Breast epithelium (tissue), 4 donors: ENCODE results near the gene ADAMTS19. TPM values are rescaled to one million over a fixed set of nuclear protein-coding genes. Genes with fewer than 3 reads are reported as not detected.

Experiments
- DNase-seq, 2 donors: peaks; one replicate each; pipeline ENCODE4 v3.0.0-alpha.2; 2019; ENCODE audit warnings: low spot score in 2 of 2
- H3K27ac ChIP-seq, 2 donors: fragments of 200-600 bp; sonication (generic) in 1 of 2; one replicate each; pipeline ENCODE4 v1.5.1; 2016 to 2019; ENCODE audit warnings: mild to moderate bottlenecking in 1 of 2
- H3K27me3 ChIP-seq, 2 donors: fragments of 200-600 bp; sonication (generic) in 1 of 2; one replicate each; pipeline versions ENCODE4 v1.5.1 to v1.6.0; 2017 to 2019; ENCODE audit warnings: control low read depth in 1 of 2, mild to moderate bottlenecking in 1 of 2
- H3K36me3 ChIP-seq: fragments of 200-600 bp; one replicate; pipeline ENCODE4 v1.5.1; 2019
- H3K4me1 ChIP-seq, 2 donors: fragments of 200-600 bp; sonication (generic); one replicate each; pipeline ENCODE4 v1.5.1; 2016 to 2019; ENCODE audit warnings: control low read depth in 1 of 2
- H3K4me3 ChIP-seq, 3 donors: fragments of 200-600 bp; sonication (generic); 1 replicate in 2 of 3; 2 replicates in 1 of 3; pipeline ENCODE4 v1.5.1; 2016 to 2019; ENCODE audit warnings: mild to moderate bottlenecking in 3 of 3, moderate library complexity in 2 of 3
- H3K9me3 ChIP-seq, 2 donors: fragments of 200-600 bp; sonication (generic) in 1 of 2; one replicate each; pipeline ENCODE4 v1.5.1; 2016 to 2019; ENCODE audit warnings: control low read depth in 1 of 2
- CTCF ChIP-seq, 3 donors: fragments of 450-650 bp; IDR thresholded peaks; one replicate each; pipeline ENCODE4 v1.5.1; 2016 to 2017; ENCODE audit warnings: antibody characterized with exemption in 3 of 3, mild to moderate bottlenecking in 3 of 3, moderate library complexity in 3 of 3
- POLR2A ChIP-seq: fragments of 450-650 bp; IDR thresholded peaks from one replicate; pipeline ENCODE4 v1.6.1; 2016; ENCODE audit warnings: antibody characterized with exemption, mild to moderate bottlenecking, moderate library complexity
- POLR2AphosphoS5 ChIP-seq, 3 donors: sonication (generic); formaldehyde crosslinking; IDR thresholded peaks; one replicate each; pipeline ENCODE4 v1.6.1; 2017; ENCODE audit warnings: antibody characterized with exemption in 3 of 3
- intact Hi-C: fragments of 100-400 bp; cut with DNase I; formaldehyde crosslinking; loops from one replicate; pipeline ENCODE4 v1.15.1; 2023; ENCODE audit warnings: low total_unique reads
- total RNA-seq, 3 donors: library from RNA; depleted of rRNA; stranded (reverse); fragments of >200 nt; gene quantifications; one replicate each; pipeline ENCODE4 v1.1.0, GENCODE V29; 2016

ADAMTS19 gene
- total RNA-seq, 3 donors from 2014 or later = 0.29 to 0.98 TPM; not detected in 1

DNA sequence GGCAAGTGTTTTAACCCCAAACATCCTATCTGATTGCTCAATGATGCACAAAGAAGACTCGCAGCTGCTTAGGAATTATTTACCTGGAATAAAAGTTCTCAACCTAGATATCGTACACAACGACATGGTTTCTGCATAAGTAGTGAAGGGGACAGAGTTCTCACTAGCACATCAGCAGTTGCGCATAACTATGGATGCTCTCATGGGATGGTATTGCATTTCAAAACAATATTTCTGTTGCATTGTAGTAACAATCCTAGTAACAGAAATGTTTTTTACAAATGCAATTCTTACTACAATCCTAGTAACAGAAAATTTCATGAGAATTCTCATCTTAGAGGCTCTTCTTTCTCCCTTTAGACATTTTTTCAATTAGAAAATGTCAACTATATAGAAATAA is 193.3 kb downstream of the ADAMTS19 start:
- TF ChIP-seq POLR2AphosphoS5 (IDR thresholded peaks at IDR 0.05) = no peak
- TF ChIP-seq CTCF (IDR thresholded peaks at IDR 0.05) = no peak
- TF ChIP-seq POLR2A = no peak
- intact Hi-C loops = no loop called here
- H3K27me3 ChIP-seq = no peaks in the 10 kb centered on the region

GRCh38 chr5:129656952-129657351 is 196.9 kb downstream of the ADAMTS19 start:
- no peak for DNase-seq
- Histone ChIP-seq H3K36me3 (no peaks in the 10 kb centered on the region), H3K4me1 (no peaks in the 10 kb centered on the region), H3K4me3 (no peak overlapping the region), H3K9me3 (no peaks in the 10 kb centered on the region), H3K27me3 (no peaks in the 10 kb centered on the region), H3K27ac (no peak overlapping the region)
- intact Hi-C loops = no loop called here
- TF ChIP-seq CTCF (IDR thresholded peaks at IDR 0.05) (no peak), POLR2A (no peak), POLR2AphosphoS5 (IDR thresholded peaks at IDR 0.05) (no peak)

More for the DNA sequence above, 193.3 kb downstream of the ADAMTS19 start:
- no peak for DNase-seq
- no peak overlapping the region for H3K4me3 ChIP-seq
- H3K4me1 ChIP-seq = no peaks in the 10 kb centered on the region
- H3K36me3 ChIP-seq = no peaks in the 10 kb centered on the region
- H3K27ac ChIP-seq = no peak overlapping the region
- H3K9me3 ChIP-seq = no peaks in the 10 kb centered on the region

GRCh38 chr5:129658801-129659200 is 198.7 kb downstream of the ADAMTS19 start:
- TF ChIP-seq CTCF (IDR thresholded peaks at IDR 0.05) (no peak), POLR2AphosphoS5 (IDR thresholded peaks at IDR 0.05) (no peak), POLR2A (no peak)
- no peak overlapping the region for H3K27ac ChIP-seq
- no peak for DNase-seq
- H3K27me3 ChIP-seq = no peaks in the 10 kb centered on the region
- H3K4me1 ChIP-seq = no peaks in the 10 kb centered on the region
- no peaks in the 10 kb centered on the region for H3K36me3 ChIP-seq
- H3K4me3 ChIP-seq = no peak overlapping the region
- intact Hi-C loops = no loop called here
- no peaks in the 10 kb centered on the region for H3K9me3 ChIP-seq

DNA sequence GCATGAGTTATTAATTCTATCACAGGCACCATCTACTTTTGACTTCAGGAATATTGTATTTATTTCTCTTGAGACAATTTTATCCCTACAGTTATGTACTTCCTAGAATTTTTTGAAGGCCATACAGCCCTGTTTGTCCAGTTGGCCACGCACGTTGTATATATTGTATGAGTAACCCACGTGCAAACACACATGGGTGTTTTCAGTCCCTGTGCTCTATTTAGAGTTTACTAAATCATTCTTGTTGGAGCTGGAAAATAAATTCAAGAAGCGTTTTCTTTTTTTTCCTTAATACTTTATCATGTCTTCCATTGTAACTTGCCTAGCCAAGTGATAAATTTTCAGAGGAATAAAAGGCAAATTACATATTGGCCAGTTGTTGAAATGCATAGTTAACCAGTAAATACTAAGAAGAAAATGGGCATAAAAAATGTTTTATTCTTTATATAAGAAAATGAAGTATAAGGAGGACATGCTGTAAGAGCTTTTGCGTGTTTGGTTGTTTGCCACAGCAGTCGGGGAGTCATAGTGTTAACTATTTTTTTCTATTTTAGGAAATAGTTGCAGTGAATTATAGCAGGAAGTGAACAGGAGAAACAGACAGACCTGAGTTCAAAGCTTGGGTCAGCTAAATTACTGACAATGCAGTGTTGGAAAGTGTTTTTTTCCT is 201.4 kb downstream of the ADAMTS19 start:
- no peak overlapping the region for H3K4me3 ChIP-seq
- DNase-seq = no peak
- no peak overlapping the region for H3K27ac ChIP-seq
- no peaks in the 10 kb centered on the region for H3K9me3 ChIP-seq
- H3K4me1 ChIP-seq = no peaks in the 10 kb centered on the region
- H3K27me3 ChIP-seq = no peaks in the 10 kb centered on the region
- no peaks in the 10 kb centered on the region for H3K36me3 ChIP-seq
- TF ChIP-seq POLR2AphosphoS5 (IDR thresholded peaks at IDR 0.05) (no peak), CTCF (IDR thresholded peaks at IDR 0.05) (no peak), POLR2A (no peak)
- intact Hi-C loops = no loop called here

- no peak for DNase-seq
- TF ChIP-seq CTCF (IDR thresholded peaks at IDR 0.05) = peak in 1 of 3 donors; percentile 32
- TF ChIP-seq POLR2AphosphoS5 (IDR thresholded peaks at IDR 0.05) = no peak
- TF ChIP-seq POLR2A = no peak
- Histone ChIP-seq H3K27ac (no peak overlapping the region), H3K4me3 (no peak overlapping the region), H3K9me3 (peaks cover 9 to 22% of the 10 kb centered on the region in 2 donors), H3K36me3 (no peaks in the 10 kb centered on the region), H3K4me1 (no peaks in the 10 kb centered on the region), H3K27me3 (no peaks in the 10 kb centered on the region)
- intact Hi-C loops = no loop called here
Observed at GRCh38 chr5:129664336-129664937, 204.3 kb downstream of the ADAMTS19 start.
